ENCODE results near the gene PTPN22. TPM values are rescaled to one million over a fixed set of nuclear protein-coding genes. Genes with fewer than 3 reads are reported as not detected.
A peak's percentile ranks its signal among the peaks of the same experiment; 100 is the strongest.

The PTPN22 gene
- total RNA-seq, 4 donors from 2014 or later = 4.0 to 28.1 (median 11.2) TPM

DNA sequence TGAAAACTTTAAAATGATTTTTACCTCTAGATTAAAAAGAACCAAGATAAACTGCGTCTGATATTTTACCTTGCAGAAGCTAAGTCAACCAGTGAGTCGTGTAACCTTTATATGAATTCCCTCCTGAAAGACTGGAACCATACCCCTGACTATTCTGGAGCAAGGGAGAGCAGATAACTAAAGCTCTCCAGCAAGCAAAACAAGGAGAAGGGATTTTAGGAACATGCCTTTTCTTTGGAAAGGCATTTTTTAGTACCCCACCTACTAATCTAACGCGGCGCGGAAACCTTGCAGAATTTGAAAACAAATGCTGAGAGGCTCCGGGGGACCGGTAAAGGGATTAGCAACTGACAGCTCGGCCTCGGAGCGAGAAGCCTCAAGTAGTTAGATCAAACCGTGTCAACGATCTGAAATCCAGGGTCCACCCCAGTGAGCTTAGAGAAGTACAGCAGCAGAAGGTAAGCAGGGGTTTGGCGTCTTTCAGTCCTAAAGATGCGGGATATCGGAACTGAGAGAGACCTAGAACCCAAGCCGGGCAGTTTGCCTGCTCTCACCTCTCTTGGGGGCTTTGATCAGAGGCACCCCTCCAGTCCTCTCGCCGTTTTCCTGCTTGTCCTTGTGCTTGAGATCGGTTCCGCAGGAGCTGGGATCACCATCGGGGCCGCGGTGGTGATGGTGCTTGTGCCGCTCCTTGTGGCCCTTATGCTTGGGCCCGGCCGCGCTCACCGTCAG is 60.2 kb downstream of the PTPN22 start:
- in situ Hi-C loops (cut with MboI; ENCODE audit: low pct_ligation_motif_present in 1 of 4, low pct_unique_long_range_greater_than_20kb in 1 of 4, low sequenced_read_pairs in 3 of 4) (loop anchor here in 1 of 4 donors (25.0 kb wide), 1 partner anchor 674 kb away; no protein-coding TSS in a partner anchor), intact Hi-C loops (cut with DNase I; ENCODE audit: low total_unique reads) (no loop called here)
- Histone ChIP-seq H3K9me3 (no peaks in the 10 kb centered on the region), H3K4me3 (peak overlapping the region; percentile 90 to 98 (median 96)), H3K4me1 (peaks cover 8 to 51% (median 26%) of the 10 kb centered on the region in 4 donors), H3K27me3 (no peaks in the 10 kb centered on the region), H3K36me3 (no peaks in the 10 kb centered on the region), H3K27ac (peak overlapping the region; percentile 98 to 100 (median 98))
- TF ChIP-seq EP300 (IDR thresholded peaks at IDR 0.05; ENCODE audit: low read depth) (no peak), POLR2AphosphoS5 (IDR thresholded peaks at IDR 0.05) (no peak), POLR2A (IDR thresholded peaks at IDR 0.05) (no peak)
- TF ChIP-seq, protein P1, sequence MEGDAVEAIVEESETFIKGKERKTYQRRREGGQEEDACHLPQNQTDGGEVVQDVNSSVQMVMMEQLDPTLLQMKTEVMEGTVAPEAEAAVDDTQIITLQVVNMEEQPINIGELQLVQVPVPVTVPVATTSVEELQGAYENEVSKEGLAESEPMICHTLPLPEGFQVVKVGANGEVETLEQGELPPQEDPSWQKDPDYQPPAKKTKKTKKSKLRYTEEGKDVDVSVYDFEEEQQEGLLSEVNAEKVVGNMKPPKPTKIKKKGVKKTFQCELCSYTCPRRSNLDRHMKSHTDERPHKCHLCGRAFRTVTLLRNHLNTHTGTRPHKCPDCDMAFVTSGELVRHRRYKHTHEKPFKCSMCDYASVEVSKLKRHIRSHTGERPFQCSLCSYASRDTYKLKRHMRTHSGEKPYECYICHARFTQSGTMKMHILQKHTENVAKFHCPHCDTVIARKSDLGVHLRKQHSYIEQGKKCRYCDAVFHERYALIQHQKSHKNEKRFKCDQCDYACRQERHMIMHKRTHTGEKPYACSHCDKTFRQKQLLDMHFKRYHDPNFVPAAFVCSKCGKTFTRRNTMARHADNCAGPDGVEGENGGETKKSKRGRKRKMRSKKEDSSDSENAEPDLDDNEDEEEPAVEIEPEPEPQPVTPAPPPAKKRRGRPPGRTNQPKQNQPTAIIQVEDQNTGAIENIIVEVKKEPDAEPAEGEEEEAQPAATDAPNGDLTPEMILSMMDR (IDR thresholded peaks at IDR 0.05) = no peak
- WGBS, 2 donors (ENCODE audit: low coverage in 1 of 2) = 0% methylated on average over 6 to 18 of the region's 29 CpGs
- DNase-seq = peak; percentile 62

DNA sequence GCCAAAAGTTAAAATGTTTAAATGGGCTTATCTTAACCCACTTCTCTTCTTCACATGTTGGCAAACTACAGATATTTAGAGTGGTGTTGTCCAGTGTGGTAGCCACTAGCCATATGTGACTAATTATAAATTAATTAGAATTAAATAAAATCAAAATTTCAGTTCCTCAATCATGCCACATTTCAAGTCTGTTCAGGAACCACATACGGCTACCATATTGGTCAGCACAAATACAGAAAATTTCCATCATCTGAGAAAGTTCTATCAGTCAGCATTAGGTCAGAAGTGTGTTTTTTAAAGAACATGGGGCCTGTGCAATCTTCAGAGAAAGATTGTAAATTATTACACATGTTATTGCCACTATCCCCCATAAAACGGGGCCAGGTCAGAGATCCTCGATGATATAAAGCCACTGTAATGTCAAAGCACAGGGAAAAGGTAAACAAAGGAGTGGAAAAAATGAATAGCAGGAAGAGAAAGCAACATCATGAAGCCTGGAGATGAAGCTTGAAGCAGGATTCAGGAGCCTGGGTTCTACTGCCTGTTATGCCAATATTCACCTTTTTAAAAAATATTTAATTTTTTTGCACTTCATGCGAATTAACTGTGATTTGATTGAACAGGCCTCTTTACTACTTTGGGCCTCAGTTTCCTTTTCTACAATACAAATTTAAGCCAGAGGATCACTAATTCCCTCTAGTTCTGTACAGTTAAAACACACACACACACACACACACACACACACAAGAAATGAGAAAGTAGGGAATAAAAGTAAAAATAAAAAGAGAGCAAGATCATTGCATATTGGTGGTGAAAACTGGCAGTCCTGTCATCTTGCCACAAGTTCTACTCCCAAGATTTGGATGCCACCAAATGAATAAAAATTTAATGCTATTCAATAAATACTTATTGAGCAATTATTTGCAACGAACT is 61.6 kb downstream of the PTPN22 start:
- Histone ChIP-seq H3K4me3 (peak overlapping the region in 3 of 4 donors; percentile 90 to 98 (median 97)), H3K27me3 (no peaks in the 10 kb centered on the region), H3K36me3 (no peaks in the 10 kb centered on the region), H3K27ac (peak overlapping the region; percentile 98 to 100 (median 98)), H3K4me1 (peaks cover 8 to 65% (median 31%) of the 10 kb centered on the region in 4 donors), H3K9me3 (no peaks in the 10 kb centered on the region)
- 13 to 27% methylated on average over 4 to 5 of the region's 5 CpGs for WGBS, 2 donors (ENCODE audit: low coverage in 1 of 2)
- DNase-seq = peak; percentile 54
- in situ Hi-C loops (cut with MboI; ENCODE audit: low pct_ligation_motif_present in 1 of 4, low pct_unique_long_range_greater_than_20kb in 1 of 4, low sequenced_read_pairs in 3 of 4) = loop anchor here in 1 of 4 donors (25.0 kb wide), 1 partner anchor 673 kb away; no protein-coding TSS in a partner anchor
- intact Hi-C loops (cut with DNase I; ENCODE audit: low total_unique reads) = no loop called here
- TF ChIP-seq EP300 (IDR thresholded peaks at IDR 0.05; ENCODE audit: low read depth) = no peak
- TF ChIP-seq, protein P1 (IDR thresholded peaks at IDR 0.05) = no peak
- TF ChIP-seq POLR2A (IDR thresholded peaks at IDR 0.05) = peak; percentile 63
- peak; percentile 66 to 85 (median 78) for TF ChIP-seq POLR2AphosphoS5 (IDR thresholded peaks at IDR 0.05)

DNA sequence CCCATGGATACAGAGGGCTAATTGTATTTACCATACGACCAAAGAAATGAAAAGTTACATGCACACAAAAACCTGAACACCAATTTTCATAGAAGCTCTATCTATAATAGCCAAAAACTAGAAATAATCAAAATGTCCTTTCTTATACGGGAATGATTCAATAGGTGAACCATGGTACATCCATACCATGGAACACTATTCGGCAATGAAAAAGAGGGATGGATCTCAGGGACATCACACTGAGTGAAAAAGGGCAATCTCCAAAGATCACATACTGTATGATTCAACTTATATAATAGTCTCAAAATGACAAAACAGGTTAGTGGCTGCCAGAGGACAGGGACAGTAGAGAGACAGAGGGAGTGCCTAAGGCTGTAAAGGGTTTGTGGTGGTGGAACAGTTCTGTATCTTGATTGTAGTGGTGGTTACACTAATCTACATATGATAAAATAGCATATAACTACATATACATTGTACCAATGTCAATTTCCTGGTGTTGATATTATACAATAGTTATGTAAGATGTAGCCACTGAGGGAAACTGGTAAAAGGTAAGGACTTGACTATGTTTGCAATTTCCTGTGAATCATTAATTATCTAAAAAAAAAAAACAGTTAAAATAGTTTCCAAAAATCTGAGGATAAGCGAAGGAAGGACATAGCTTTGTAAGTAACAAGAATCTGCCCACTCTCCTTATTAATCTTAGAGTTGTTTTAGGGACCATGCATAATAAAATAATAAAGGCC is 62.9 kb downstream of the PTPN22 start:
- in situ Hi-C loops (cut with MboI; ENCODE audit: low pct_ligation_motif_present in 1 of 4, low pct_unique_long_range_greater_than_20kb in 1 of 4, low sequenced_read_pairs in 3 of 4) = loop anchor here in 1 of 4 donors (25.0 kb wide), 1 partner anchor 671 kb away; no protein-coding TSS in a partner anchor
- peak overlapping the region; percentile 98 to 100 (median 98) for H3K27ac ChIP-seq
- H3K36me3 ChIP-seq = no peaks in the 10 kb centered on the region
- peak in 1 of 3 donors; percentile 48 for TF ChIP-seq POLR2AphosphoS5 (IDR thresholded peaks at IDR 0.05)
- no peak for TF ChIP-seq EP300 (IDR thresholded peaks at IDR 0.05; ENCODE audit: low read depth)
- intact Hi-C loops (cut with DNase I; ENCODE audit: low total_unique reads) = no loop called here
- WGBS, 2 donors (ENCODE audit: low coverage in 1 of 2) = 87 to 88% methylated on average over 4 of the region's 4 CpGs
- H3K9me3 ChIP-seq = no peaks in the 10 kb centered on the region
- DNase-seq = peak; percentile 12
- no peak overlapping the region for H3K4me3 ChIP-seq
- peaks cover 17 to 78% (median 43%) of the 10 kb centered on the region in 4 donors for H3K4me1 ChIP-seq
- H3K27me3 ChIP-seq = no peaks in the 10 kb centered on the region

DNA sequence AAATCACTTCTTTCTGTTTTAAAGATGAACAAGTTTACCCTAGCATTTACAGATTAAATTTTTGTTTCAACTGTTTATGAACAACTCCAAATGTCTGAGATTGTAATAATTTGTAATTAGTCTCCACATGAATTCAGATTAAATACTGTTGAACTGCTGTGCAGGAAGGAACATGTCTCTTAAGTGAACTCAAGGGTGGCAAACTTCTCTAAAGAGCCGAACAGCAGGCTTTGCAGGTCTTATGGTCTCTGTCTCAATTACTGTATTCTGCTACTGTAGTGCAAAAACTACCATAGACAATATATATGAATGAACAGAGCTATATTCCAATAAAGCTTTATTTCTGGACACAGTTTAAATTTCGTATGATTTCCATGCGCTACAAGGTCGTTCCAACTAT is 65.9 kb downstream of the PTPN22 start:
- H3K27ac ChIP-seq = peak overlapping the region in 2 of 4 donors; percentile 26 to 42
- intact Hi-C loops (cut with DNase I; ENCODE audit: low total_unique reads) = no loop called here
- WGBS, 2 donors (ENCODE audit: low coverage in 1 of 2) = 92 to 93% methylated on average over 4 of the region's 4 CpGs
- TF ChIP-seq EP300 (IDR thresholded peaks at IDR 0.05; ENCODE audit: low read depth) = no peak
- no peak for TF ChIP-seq POLR2A (IDR thresholded peaks at IDR 0.05)
- TF ChIP-seq, protein P1 (IDR thresholded peaks at IDR 0.05) = no peak
- no peak for TF ChIP-seq POLR2AphosphoS5 (IDR thresholded peaks at IDR 0.05)
- peaks cover 26 to 92% (median 46%) of the 10 kb centered on the region in 4 donors for H3K4me1 ChIP-seq
- H3K9me3 ChIP-seq = no peaks in the 10 kb centered on the region
- H3K4me3 ChIP-seq = no peak overlapping the region
- no peak for DNase-seq
- in situ Hi-C loops (cut with MboI; ENCODE audit: low pct_ligation_motif_present in 1 of 4, low pct_unique_long_range_greater_than_20kb in 1 of 4, low sequenced_read_pairs in 3 of 4) = loop anchor here in 1 of 4 donors (25.0 kb wide), 1 partner anchor 668 kb away; no protein-coding TSS in a partner anchor
- no peaks in the 10 kb centered on the region for H3K27me3 ChIP-seq
- H3K36me3 ChIP-seq = no peaks in the 10 kb centered on the region
